SH-SY5Y (cell line): Measurements from ENCODE around the gene CACNA2D1.

Experiments
- GATA2 ChIP-seq: IDR thresholded peaks from 2 replicates; pipeline ENCODE4 v1.6.1; 2011; ENCODE audit warnings: mild to moderate bottlenecking, low read depth, low read length
- GATA3 ChIP-seq: IDR thresholded peaks from 2 replicates; pipeline ENCODE4 v1.6.1; 2011; ENCODE audit warnings: low read depth, mild to moderate bottlenecking, low read length, moderate library complexity

DNA sequence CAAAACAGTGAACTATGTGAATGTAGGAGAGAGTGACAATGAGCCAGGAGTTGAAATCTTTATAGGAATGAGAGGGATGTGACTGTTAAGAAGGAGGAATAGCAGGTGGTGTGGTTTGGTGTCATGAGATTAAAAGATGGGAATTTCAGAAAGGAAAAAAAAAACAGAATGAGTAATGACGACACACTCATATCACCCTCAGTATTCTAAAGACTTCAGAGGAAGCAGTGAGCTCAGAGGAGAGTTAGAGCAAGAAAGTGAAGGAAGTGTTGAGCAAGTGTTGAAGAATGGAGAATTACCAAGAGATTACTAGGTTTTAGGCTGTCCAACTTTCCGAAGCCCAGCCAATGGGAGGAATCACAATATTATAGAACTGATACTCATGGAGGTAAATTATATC lies 453.2 kb downstream of the CACNA2D1 start:
- TF ChIP-seq GATA2 (no peak), GATA3 (no peak)
